Heart right ventricle (tissue), 16 donors: ENCODE measurements around the gene TTBK1. TPM values are rescaled to one million over a fixed set of nuclear protein-coding genes. Genes with fewer than 3 reads are reported as not detected.

Source experiments
- ATAC-seq, 8 donors: fragments of 200-7000 bp; cut with Tn5 transposase; one replicate each; pipeline ENCODE4 v1.9.1; 2020; ENCODE audit warnings: mild to moderate bottlenecking in 8 of 8, moderate library complexity in 8 of 8, moderate number of reproducible peaks in 1 of 8
- DNase-seq, 2 donors: peaks; one replicate each; pipeline ENCODE4 v3.0.0-alpha.2; 2020
- H3K27ac ChIP-seq, 10 donors: fragments of 200-600 bp; sonication (generic) in 2 of 10; one replicate each; pipeline versions ENCODE4 v1.5.0 to v1.8.0; 2020 to 2022; ENCODE audit warnings: mild to moderate bottlenecking in 3 of 10
- H3K27me3 ChIP-seq, 7 donors: fragments of 200-600 bp; one replicate each; pipeline ENCODE4 v1.8.0; 2021 to 2022; ENCODE audit warnings: mild to moderate bottlenecking in 2 of 7
- H3K36me3 ChIP-seq, 9 donors: fragments of 200-600 bp; sonication (generic) in 1 of 9; one replicate each; pipeline versions ENCODE4 v1.5.0 to v1.8.0; 2020 to 2022; ENCODE audit warnings: mild to moderate bottlenecking in 2 of 9
- H3K4me1 ChIP-seq, 9 donors: fragments of 200-600 bp; sonication (generic) in 1 of 9; one replicate each; pipeline versions ENCODE4 v1.5.0 to v1.8.0; 2020 to 2022; ENCODE audit warnings: mild to moderate bottlenecking in 4 of 9
- H3K4me3 ChIP-seq, 10 donors: fragments of 200-600 bp; sonication (generic) in 2 of 10; one replicate each; pipeline versions ENCODE4 v1.5.0 to v1.8.0; 2020 to 2022; ENCODE audit warnings: mild to moderate bottlenecking in 7 of 10, moderate library complexity in 2 of 10
- H3K9me3 ChIP-seq, 11 donors: fragments of 200-600 bp in 10 of 11; sonication (generic) in 2 of 11; one replicate each; pipeline versions ENCODE4 v1.5.0 to v1.8.0; 2013 to 2022; ENCODE audit warnings: mild to moderate bottlenecking in 2 of 11, control low read depth in 1 of 11, moderate library complexity in 1 of 11
- CTCF ChIP-seq, 9 donors: fragments of 200-600 bp; sonication (generic) in 2 of 9; IDR thresholded peaks; one replicate each; pipeline versions ENCODE4 v1.5.0 to v1.8.0; 2021 to 2022; ENCODE audit warnings: antibody characterized with exemption in 9 of 9, mild to moderate bottlenecking in 5 of 9, moderate library complexity in 1 of 9
- WGBS, 2 donors: extraction: QIAGEN DNeasy Blood & Tissue Kit; methylation state at CpG; one replicate each; pipeline ENCODE4 v1.1.7; 2013; ENCODE audit warnings: inconsistent platforms in 1 of 2; 5-methylcytosine and 5-hydroxymethylcytosine counted together
- intact Hi-C, 10 donors: fragments of 100-400 bp; cut with DNase I; formaldehyde crosslinking; loops; one replicate each; pipeline versions ENCODE4 v1.11.1 to v1.14.2; 2022
- polyA plus RNA-seq, 2 donors: library from polyadenylated mRNA; stranded (reverse); fragments of 200-250 nt; gene quantifications; one replicate each; pipeline ENCODE4 v1.2.3, GENCODE V29; 2013
- total RNA-seq, 10 donors: library from RNA; stranded (reverse); fragmentation: NEBNext Ultra II Directional in 3 of 10; extraction: Animal tissue kit (Norgen Biotek cat#: 25700) in 3 of 10; gene quantifications; one replicate each; pipeline versions ENCODE4 v1.2.1 to v1.2.4, GENCODE V29; 2021 to 2023
- donor health status: Arrhythmogenic right ventricular cardiomyopathy.
- donor health status: ischemic (EF 13 %, LVEDD 7.1; RV severe dilation, severe dysfunction).
- donor health status: healthy with polysubstance abuse.
- donor health status: DM: no; HTN: yes; CAD: no.
- donor health status: DM: no; HTN: no; CAD: no.
- donor health status: ischemic (EF 25% LVEDD 6.9; RV normal size, moderate dysfunction).
- donor health status: ischemic (EF 25% LVEDD 5.7; RV mildly dilated, moderate dysfunction).
- donor health status: healthy.
- donor health status: DM: yes; HTN: yes; CAD: no.
- donor health status: Ischemic cardiomyopathy.
- donor health status: ischemic (EF 35%, LVEDD 5.7; RV mildly dilated, moderate dysfunction).
- donor health status: nonischemic (EF 11% LVEDD 7.7; RV severe dilation, severe dysfunction).
- donor health status: DM: yes; HTN: yes; CAD: no.
- donor health status: PGD.
- donor health status: ischemic (EF 29% LVEDD 5.4; RV normal size, mild dysfunction).
- donor health status: nonischemic (EF 23%, LVEDD 6.1; RV moderate dilation, normal function).

The TTBK1 gene
- total and polyA plus RNA-seq, 12 donors = 0.04 to 0.69 (median 0.29) TPM

- intact Hi-C loops = no loop called here
- WGBS, 2 donors = 90 to 92% methylated on average over 25 to 27 of the region's 27 CpGs
- Histone ChIP-seq H3K4me3 (no peak overlapping the region), H3K27me3 (peaks cover 0 to 41% (median 16%) of the 10 kb centered on the region in 7 donors), H3K36me3 (no peaks in the 10 kb centered on the region), H3K27ac (no peak overlapping the region), H3K4me1 (no peaks in the 10 kb centered on the region), H3K9me3 (no peaks in the 10 kb centered on the region)
- no peak for ATAC-seq
- DNase-seq = no peak
- no peak for TF ChIP-seq CTCF (IDR thresholded peaks at IDR 0.05)
These were observed 40.6 kb downstream of the TTBK1 start for GRCh38 chr6:43283905-43284304.

- DNase-seq (no peak), ATAC-seq (peak in 4 of 8 donors; percentile 24 to 51 (median 32))
- peaks cover 0 to 41% (median 13%) of the 10 kb centered on the region in 7 donors for H3K27me3 ChIP-seq
- H3K36me3 ChIP-seq = no peaks in the 10 kb centered on the region
- intact Hi-C loops = no loop called here
- no peaks in the 10 kb centered on the region for H3K9me3 ChIP-seq
- peak overlapping the region in 1 of 10 donors; percentile 4 for H3K27ac ChIP-seq
- WGBS, 2 donors = 4 to 7% methylated on average over 50 to 83 of the region's 83 CpGs
- peak overlapping the region in 7 of 10 donors; percentile 24 to 46 (median 37) for H3K4me3 ChIP-seq
- no peaks in the 10 kb centered on the region for H3K4me1 ChIP-seq
- no peak for TF ChIP-seq CTCF (IDR thresholded peaks at IDR 0.05)
These were observed 41.9 kb downstream of the TTBK1 start for GRCh38 chr6:43284991-43285781.

GRCh38 chr6:43285832-43286231 is 42.6 kb downstream of the TTBK1 start:
- TF ChIP-seq CTCF (IDR thresholded peaks at IDR 0.05) = no peak
- no peaks in the 10 kb centered on the region for H3K36me3 ChIP-seq
- H3K27me3 ChIP-seq = peaks cover 0 to 41% (median 13%) of the 10 kb centered on the region in 7 donors
- intact Hi-C loops = no loop called here
- H3K4me3 ChIP-seq = no peak overlapping the region
- DNase-seq = no peak
- no peaks in the 10 kb centered on the region for H3K4me1 ChIP-seq
- no peak for ATAC-seq
- WGBS, 2 donors = 85 to 87% methylated on average over 5 of the region's 5 CpGs
- H3K27ac ChIP-seq = no peak overlapping the region
- H3K9me3 ChIP-seq = no peaks in the 10 kb centered on the region

- no peak for DNase-seq
- ATAC-seq = no peak
- Histone ChIP-seq H3K9me3 (no peaks in the 10 kb centered on the region), H3K4me3 (no peak overlapping the region), H3K4me1 (no peaks in the 10 kb centered on the region), H3K27me3 (peaks cover 0 to 41% (median 13%) of the 10 kb centered on the region in 7 donors), H3K27ac (no peak overlapping the region), H3K36me3 (no peaks in the 10 kb centered on the region)
- TF ChIP-seq CTCF (IDR thresholded peaks at IDR 0.05) = no peak
- WGBS, 2 donors = 88 to 90% methylated on average over 6 of the region's 6 CpGs
- intact Hi-C loops = no loop called here
These were observed 43.2 kb downstream of the TTBK1 start for GRCh38 chr6:43286456-43286979.
